AG04449 (cell line): ENCODE results near the gene ZNF385B.

Source experiments
- CTCF ChIA-PET: fragments of 350-600 bp; formaldehyde crosslinking; extraction: SDS; loops from one replicate; lab custom pipeline; 2021; ENCODE audit warnings: antibody characterized with exemption; lab: Yijun Ruan, JAX
- POLR2A ChIA-PET: fragments of 400-600, 350-600 bp; formaldehyde crosslinking; extraction: SDS; loops from one replicate; lab custom pipeline; 2020; ENCODE audit warnings: antibody characterized with exemption, inconsistent platforms; lab: Yijun Ruan, JAX
- DNase-seq: peaks from one replicate; pipeline ENCODE4 v3.0.0-alpha.2; 2010; ENCODE audit warnings: low read depth, low spot score
- H3K4me3 ChIP-seq: 2 replicates; pipeline ENCODE4 v1.5.1; 2011; ENCODE audit warnings: low read depth, mild to moderate bottlenecking, control low read depth, low read length
- TF ChIP-seq, protein P1 (sequence below): IDR thresholded peaks from one replicate; pipeline ENCODE4 v1.5.1; 2011; ENCODE audit warnings: mild to moderate bottlenecking, moderate library complexity, low read length, control low read depth, inconsistent platforms; ENCODE audit not compliant: insufficient read depth; ENCODE audit errors: missing control alignments

Gene ZNF385B

DNA sequence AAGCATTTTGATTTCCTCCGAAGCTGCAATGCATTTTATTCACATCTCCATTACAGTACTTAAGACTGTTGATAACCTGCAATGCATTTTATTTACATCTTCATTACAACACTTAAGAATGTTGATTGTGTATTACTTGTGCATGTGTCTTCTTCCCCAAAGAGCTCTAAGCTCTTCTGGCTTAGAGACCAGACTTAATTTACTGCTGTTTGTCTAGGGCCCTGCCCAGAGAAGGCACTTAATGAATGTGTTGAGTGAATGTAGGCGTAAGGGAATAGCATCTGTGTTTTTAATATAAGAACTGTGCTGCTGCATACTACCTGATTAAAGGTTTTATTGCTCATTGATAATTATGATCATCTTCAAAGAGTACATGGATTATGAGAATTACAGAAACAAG, 295.6 kb downstream of the ZNF385B start:
- TF ChIP-seq, protein P1, sequence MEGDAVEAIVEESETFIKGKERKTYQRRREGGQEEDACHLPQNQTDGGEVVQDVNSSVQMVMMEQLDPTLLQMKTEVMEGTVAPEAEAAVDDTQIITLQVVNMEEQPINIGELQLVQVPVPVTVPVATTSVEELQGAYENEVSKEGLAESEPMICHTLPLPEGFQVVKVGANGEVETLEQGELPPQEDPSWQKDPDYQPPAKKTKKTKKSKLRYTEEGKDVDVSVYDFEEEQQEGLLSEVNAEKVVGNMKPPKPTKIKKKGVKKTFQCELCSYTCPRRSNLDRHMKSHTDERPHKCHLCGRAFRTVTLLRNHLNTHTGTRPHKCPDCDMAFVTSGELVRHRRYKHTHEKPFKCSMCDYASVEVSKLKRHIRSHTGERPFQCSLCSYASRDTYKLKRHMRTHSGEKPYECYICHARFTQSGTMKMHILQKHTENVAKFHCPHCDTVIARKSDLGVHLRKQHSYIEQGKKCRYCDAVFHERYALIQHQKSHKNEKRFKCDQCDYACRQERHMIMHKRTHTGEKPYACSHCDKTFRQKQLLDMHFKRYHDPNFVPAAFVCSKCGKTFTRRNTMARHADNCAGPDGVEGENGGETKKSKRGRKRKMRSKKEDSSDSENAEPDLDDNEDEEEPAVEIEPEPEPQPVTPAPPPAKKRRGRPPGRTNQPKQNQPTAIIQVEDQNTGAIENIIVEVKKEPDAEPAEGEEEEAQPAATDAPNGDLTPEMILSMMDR = no peak
- no peak for DNase-seq
- POLR2A ChIA-PET = no interaction called here
- CTCF ChIA-PET = no interaction called here
- no peak overlapping the region for H3K4me3 ChIP-seq

DNA sequence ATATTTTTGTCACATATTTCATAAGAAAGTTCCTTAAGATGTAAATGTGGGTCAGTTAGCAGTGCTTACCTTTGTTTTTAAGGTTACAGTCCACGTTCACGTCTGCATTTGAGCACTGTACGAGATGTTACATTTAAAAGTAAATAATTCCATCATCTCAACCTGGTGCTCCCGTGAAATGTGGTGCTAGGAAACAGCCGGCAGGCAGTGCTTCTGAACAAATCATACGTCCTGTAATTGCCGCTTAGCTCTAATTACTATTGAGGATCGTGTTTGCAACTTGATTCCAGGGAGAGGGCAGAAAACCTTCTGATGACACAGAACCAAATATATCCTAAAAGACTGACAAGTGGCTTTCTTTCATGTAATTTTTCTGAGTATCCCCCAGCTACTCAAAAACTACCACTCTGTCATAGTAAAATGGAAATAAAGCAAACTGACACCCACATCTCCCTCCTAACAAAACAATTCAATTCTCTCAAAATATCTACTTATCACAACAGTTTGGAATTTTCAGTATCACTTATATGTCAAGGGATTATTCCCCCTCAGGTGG, 299.0 kb downstream of the ZNF385B start:
- CTCF ChIA-PET = interaction anchor here (1.0 kb wide), 1 partner anchor 139 kb away, joined by 3 read pairs; no protein-coding TSS in a partner anchor
- no peak for DNase-seq
- H3K4me3 ChIP-seq = no peak overlapping the region
- TF ChIP-seq, protein P1 = no peak
- POLR2A ChIA-PET = no interaction called here

DNA sequence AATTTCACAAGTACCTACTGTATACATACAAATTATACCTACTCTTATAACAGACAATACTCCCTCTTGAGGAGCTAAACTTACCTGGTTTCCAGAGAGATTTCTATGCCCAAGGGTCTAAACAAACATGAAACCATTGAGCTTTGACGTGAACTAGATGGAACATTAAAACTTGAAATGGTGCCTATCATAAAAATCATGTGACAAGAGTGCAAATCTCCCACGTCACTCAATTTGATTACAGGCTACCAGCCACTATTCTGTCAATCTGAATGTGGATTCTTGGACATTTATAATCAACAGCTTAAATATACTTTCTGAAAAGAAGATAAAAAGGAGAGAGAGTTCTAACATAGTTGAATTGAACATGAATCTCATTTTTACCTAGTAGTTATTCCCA, 299.7 kb downstream of the ZNF385B start:
- ChIA-PET POLR2A (no interaction called here), CTCF (interaction anchor here (1.0 kb wide), 1 partner anchor 139 kb away, joined by 3 read pairs; no protein-coding TSS in a partner anchor)
- no peak for DNase-seq
- no peak overlapping the region for H3K4me3 ChIP-seq
- TF ChIP-seq, protein P1 = no peak

- DNase-seq = no peak
- TF ChIP-seq, protein P1 = no peak
- CTCF ChIA-PET = no interaction called here
- POLR2A ChIA-PET = no interaction called here
- H3K4me3 ChIP-seq = no peak overlapping the region
These were observed 301.1 kb downstream of the ZNF385B start for GRCh38 chr2:179560257-179560735.

- H3K4me3 ChIP-seq = no peak overlapping the region
- DNase-seq = no peak
- ChIA-PET CTCF (interaction anchor here (1.6 kb wide), 1 partner anchor 13 kb away, joined by 3 read pairs; no protein-coding TSS in a partner anchor), POLR2A (no interaction called here)
- TF ChIP-seq, protein P1 = no peak
These were observed 302.2 kb downstream of the ZNF385B start for GRCh38 chr2:179559108-179559806.
